Endothelial cell (in vitro differentiated cells): ENCODE data around the gene RUNX2. TPM values are rescaled to one million over a fixed set of nuclear protein-coding genes. Genes with fewer than 3 reads are reported as not detected.

ENCODE experiments used
- DNase-seq: peaks from one replicate; pipeline ENCODE4 v3.0.0; 2021; ENCODE audit warnings: low spot score
- H3K27ac Mint-ChIP-seq: one replicate; pipeline ENCODE4 v1.8.0; 2021; ENCODE audit warnings: mixed read lengths, inconsistent platforms; ENCODE audit not compliant: unreplicated experiment
- H3K27me3 Mint-ChIP-seq: one replicate; pipeline ENCODE4 v1.8.0; 2021; ENCODE audit warnings: mild to moderate bottlenecking, moderate library complexity, mixed read lengths, inconsistent platforms; ENCODE audit not compliant: unreplicated experiment
- H3K36me3 Mint-ChIP-seq: one replicate; pipeline ENCODE4 v1.8.0; 2021; ENCODE audit warnings: mild to moderate bottlenecking, low read depth, mixed read lengths, inconsistent platforms; ENCODE audit not compliant: unreplicated experiment
- H3K4me1 Mint-ChIP-seq: one replicate; pipeline ENCODE4 v1.8.0; 2021; ENCODE audit warnings: mild to moderate bottlenecking, mixed read lengths, inconsistent platforms; ENCODE audit not compliant: unreplicated experiment
- H3K4me3 Mint-ChIP-seq: one replicate; pipeline ENCODE4 v1.8.0; 2021; ENCODE audit warnings: mild to moderate bottlenecking, mixed read lengths, inconsistent platforms; ENCODE audit not compliant: unreplicated experiment
- H3K9me3 Mint-ChIP-seq: one replicate; pipeline ENCODE4 v1.8.0; 2021; ENCODE audit warnings: mixed read lengths, inconsistent platforms; ENCODE audit not compliant: unreplicated experiment
- total RNA-seq: library from RNA; stranded (reverse); fragmentation: NEBNext Ultra II Directional; extraction: Animal tissue kit (Norgen Biotek cat#: 25700); gene quantifications from one replicate; pipeline ENCODE4 v1.2.1, GENCODE V29; 2021; ENCODE audit not compliant: unreplicated experiment
- TF ChIP-seq, protein P1 (sequence below): fragments of 200-600 bp; sonication (generic); IDR thresholded peaks from one replicate; pipeline ENCODE4 v1.5.0; 2021; ENCODE audit warnings: antibody characterized with exemption; ENCODE audit not compliant: unreplicated experiment

The RUNX2 gene
- total RNA-seq, 1 donor from 2014 or later = 1.8 TPM

DNA sequence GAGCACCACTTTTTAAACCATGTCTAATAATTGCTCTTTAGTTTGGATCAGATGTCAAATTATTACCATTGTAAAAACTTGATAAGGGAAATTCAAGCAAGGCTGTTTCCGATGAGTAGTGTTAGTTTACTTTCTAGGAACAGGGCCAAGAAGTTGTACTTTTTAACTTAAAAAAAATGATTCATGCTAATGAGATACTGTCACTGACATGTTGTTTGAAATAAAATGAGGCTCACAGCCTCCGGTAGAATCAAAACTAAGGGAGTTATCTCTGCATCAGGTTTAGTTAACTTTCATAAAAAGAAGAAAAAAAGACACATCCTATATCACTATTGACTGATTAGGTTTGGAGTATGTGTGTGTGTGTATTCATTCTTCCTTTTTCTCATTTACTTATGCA lies 104.8 kb downstream of the RUNX2 start:
- H3K4me1 Mint-ChIP-seq = peaks cover 20% of the 10 kb centered on the region
- H3K27ac Mint-ChIP-seq = no peak overlapping the region
- no peaks in the 10 kb centered on the region for H3K36me3 Mint-ChIP-seq

GRCh38 chr6:45433533-45434380 lies 105.6 kb downstream of the RUNX2 start:
- no peaks in the 10 kb centered on the region for H3K36me3 Mint-ChIP-seq
- H3K27me3 Mint-ChIP-seq = no peaks in the 10 kb centered on the region
- DNase-seq = no peak
- no peak overlapping the region for H3K4me3 Mint-ChIP-seq
- H3K9me3 Mint-ChIP-seq = no peaks in the 10 kb centered on the region
- H3K4me1 Mint-ChIP-seq = peaks cover 20% of the 10 kb centered on the region
- no peak overlapping the region for H3K27ac Mint-ChIP-seq
- TF ChIP-seq, protein P1, sequence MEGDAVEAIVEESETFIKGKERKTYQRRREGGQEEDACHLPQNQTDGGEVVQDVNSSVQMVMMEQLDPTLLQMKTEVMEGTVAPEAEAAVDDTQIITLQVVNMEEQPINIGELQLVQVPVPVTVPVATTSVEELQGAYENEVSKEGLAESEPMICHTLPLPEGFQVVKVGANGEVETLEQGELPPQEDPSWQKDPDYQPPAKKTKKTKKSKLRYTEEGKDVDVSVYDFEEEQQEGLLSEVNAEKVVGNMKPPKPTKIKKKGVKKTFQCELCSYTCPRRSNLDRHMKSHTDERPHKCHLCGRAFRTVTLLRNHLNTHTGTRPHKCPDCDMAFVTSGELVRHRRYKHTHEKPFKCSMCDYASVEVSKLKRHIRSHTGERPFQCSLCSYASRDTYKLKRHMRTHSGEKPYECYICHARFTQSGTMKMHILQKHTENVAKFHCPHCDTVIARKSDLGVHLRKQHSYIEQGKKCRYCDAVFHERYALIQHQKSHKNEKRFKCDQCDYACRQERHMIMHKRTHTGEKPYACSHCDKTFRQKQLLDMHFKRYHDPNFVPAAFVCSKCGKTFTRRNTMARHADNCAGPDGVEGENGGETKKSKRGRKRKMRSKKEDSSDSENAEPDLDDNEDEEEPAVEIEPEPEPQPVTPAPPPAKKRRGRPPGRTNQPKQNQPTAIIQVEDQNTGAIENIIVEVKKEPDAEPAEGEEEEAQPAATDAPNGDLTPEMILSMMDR = no peak

More for the DNA sequence above, 104.8 kb downstream of the RUNX2 start:
- H3K9me3 Mint-ChIP-seq = no peaks in the 10 kb centered on the region
- no peak overlapping the region for H3K4me3 Mint-ChIP-seq
- DNase-seq = no peak
- TF ChIP-seq, protein P1 = no peak
- H3K27me3 Mint-ChIP-seq = no peaks in the 10 kb centered on the region

- no peaks in the 10 kb centered on the region for H3K36me3 Mint-ChIP-seq
- H3K9me3 Mint-ChIP-seq = no peaks in the 10 kb centered on the region
- TF ChIP-seq, protein P1 = no peak
- H3K27me3 Mint-ChIP-seq = no peaks in the 10 kb centered on the region
- H3K27ac Mint-ChIP-seq = no peak overlapping the region
- DNase-seq = no peak
- H3K4me1 Mint-ChIP-seq = peaks cover 20% of the 10 kb centered on the region
- H3K4me3 Mint-ChIP-seq = no peak overlapping the region
Measured at GRCh38 chr6:45434381-45434700, 106.2 kb downstream of the RUNX2 start.

DNA sequence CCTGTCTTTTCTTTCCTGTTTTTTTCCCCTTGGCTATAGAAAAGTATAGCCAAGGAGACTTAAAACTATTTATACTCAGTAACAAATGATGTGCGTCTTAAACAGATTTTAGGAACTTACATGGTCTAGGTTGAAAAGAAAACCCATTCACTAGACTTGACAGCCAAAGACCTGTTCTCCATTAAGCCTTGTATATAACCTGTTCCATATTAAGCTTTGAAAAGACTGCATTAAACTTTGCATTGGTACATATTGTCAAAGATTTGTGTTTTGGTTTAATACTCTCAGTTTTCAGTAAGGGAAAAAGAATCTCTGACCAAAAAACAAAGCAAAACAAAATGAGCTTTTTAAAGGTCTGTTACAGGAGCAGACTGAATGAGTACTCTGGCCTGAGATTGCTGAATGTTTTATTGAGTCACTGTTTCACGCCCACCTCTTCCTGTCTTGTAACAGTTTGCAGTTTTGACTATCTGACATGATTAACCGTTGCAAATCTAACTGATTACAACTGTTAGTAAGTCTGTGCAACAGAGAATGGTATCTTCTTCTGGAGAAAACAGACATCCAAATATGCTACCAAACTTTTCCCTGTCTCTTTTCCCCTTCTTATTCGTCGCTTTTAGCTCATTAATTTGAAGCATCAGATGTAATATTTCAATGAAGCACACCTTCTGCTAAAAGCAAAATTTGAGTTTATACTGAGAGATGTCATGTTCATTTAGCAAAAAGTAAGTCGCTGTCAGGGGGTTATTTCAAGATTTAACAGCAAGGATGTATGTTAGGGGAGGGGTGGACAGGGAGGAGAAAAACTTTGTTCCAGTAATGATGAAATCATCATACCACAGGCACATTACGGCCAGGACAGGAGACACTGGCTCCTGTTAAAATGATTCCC lies 108.7 kb downstream of the RUNX2 start:
- no peaks in the 10 kb centered on the region for H3K36me3 Mint-ChIP-seq
- H3K27me3 Mint-ChIP-seq = no peaks in the 10 kb centered on the region
- H3K4me3 Mint-ChIP-seq = no peak overlapping the region
- H3K9me3 Mint-ChIP-seq = no peaks in the 10 kb centered on the region
- TF ChIP-seq, protein P1 = no peak
- DNase-seq = no peak
- H3K4me1 Mint-ChIP-seq = peaks cover 20% of the 10 kb centered on the region
- no peak overlapping the region for H3K27ac Mint-ChIP-seq
